CD8-positive, alpha-beta memory T cell (primary cell): Measurements from ENCODE around the gene PRELP. TPM values are rescaled to one million over a fixed set of nuclear protein-coding genes. Genes with fewer than 3 reads are reported as not detected.

ENCODE experiments used
- CTCF ChIA-PET: fragments of 350-600 bp; sonication (Branson Sonifier 250); formaldehyde crosslinking; loops from one replicate; lab custom pipeline; 2021; ENCODE audit warnings: antibody characterized with exemption; lab: Charles Lee
- POLR2A ChIA-PET: fragments of 350-600 bp; sonication (Branson Sonifier 250); formaldehyde crosslinking; loops from one replicate; lab custom pipeline; 2021; ENCODE audit warnings: antibody characterized with exemption; lab: Charles Lee
- DNase-seq, 5 donors: peaks; one replicate each; pipeline versions ENCODE4 v3.0.0 to v3.0.0-alpha.2; 2020 to 2022; ENCODE audit warnings: mixed read lengths in 1 of 5
- H3K27ac ChIP-seq: one replicate; pipeline ENCODE4 v1.7.0; 2013; ENCODE audit warnings: low read depth, mild to moderate bottlenecking, low read length, moderate library complexity
- H3K27me3 ChIP-seq: 2 replicates; pipeline ENCODE4 v1.7.0; 2013; ENCODE audit warnings: low read length, mild to moderate bottlenecking; ENCODE audit not compliant: insufficient read depth, poor library complexity, severe bottlenecking
- H3K36me3 ChIP-seq: 2 replicates; pipeline ENCODE4 v1.7.0; 2013; ENCODE audit warnings: mild to moderate bottlenecking, low read length, moderate library complexity; ENCODE audit not compliant: insufficient read depth
- H3K4me1 ChIP-seq: 2 replicates; pipeline ENCODE4 v1.7.0; 2013; ENCODE audit warnings: mild to moderate bottlenecking, low read length, moderate library complexity; ENCODE audit not compliant: insufficient read depth
- H3K4me3 ChIP-seq: 2 replicates; pipeline ENCODE4 v1.7.0; 2013; ENCODE audit warnings: mild to moderate bottlenecking, low read length
- H3K9me3 ChIP-seq: 2 replicates; pipeline ENCODE4 v1.7.0; 2013; ENCODE audit warnings: mild to moderate bottlenecking, low read length
- H3K27ac Mint-ChIP-seq, 8 donors: one replicate each; pipeline ENCODE4 v1.8.0; 2020 to 2021; ENCODE audit warnings: mixed read lengths in 8 of 8, mild to moderate bottlenecking in 6 of 8, inconsistent platforms in 3 of 8, moderate library complexity in 3 of 8
- H3K27me3 Mint-ChIP-seq, 2 donors: one replicate each; pipeline ENCODE4 v1.8.0; 2020 to 2021; ENCODE audit warnings: mixed read lengths in 2 of 2, mild to moderate bottlenecking in 1 of 2, moderate library complexity in 1 of 2
- H3K36me3 Mint-ChIP-seq, 3 donors: one replicate each; pipeline ENCODE4 v1.8.0; 2020 to 2021; ENCODE audit warnings: mixed read lengths in 3 of 3, inconsistent platforms in 1 of 3, mild to moderate bottlenecking in 1 of 3
- H3K4me1 Mint-ChIP-seq, 3 donors: one replicate each; pipeline ENCODE4 v1.8.0; 2020 to 2021; ENCODE audit warnings: mixed read lengths in 3 of 3, inconsistent platforms in 1 of 3, mild to moderate bottlenecking in 1 of 3
- H3K4me3 Mint-ChIP-seq, 7 donors: one replicate each; pipeline ENCODE4 v1.8.0; 2020 to 2021; ENCODE audit warnings: mixed read lengths in 7 of 7, mild to moderate bottlenecking in 6 of 7, moderate library complexity in 4 of 7, inconsistent platforms in 2 of 7
- H3K9me3 Mint-ChIP-seq, 5 donors: one replicate each; pipeline ENCODE4 v1.8.0; 2020 to 2022; ENCODE audit warnings: mixed read lengths in 5 of 5, mild to moderate bottlenecking in 3 of 5, moderate library complexity in 2 of 5, inconsistent platforms in 1 of 5
- polyA plus RNA-seq: library from polyadenylated mRNA; unstranded; fragments of 300-500 nt; fragmentation: Illumina TruSeq; gene quantifications from one replicate; pipeline ENCODE4 v1.2.3, GENCODE V29; 2021
- total RNA-seq, 2 experiments: library from RNA; stranded (reverse); gene quantifications; one replicate each; pipeline ENCODE4 v1.2.3, GENCODE V29; 2021

PRELP gene
- total and polyA plus RNA-seq, 3 experiments from 2014 or later = not detected

DNA sequence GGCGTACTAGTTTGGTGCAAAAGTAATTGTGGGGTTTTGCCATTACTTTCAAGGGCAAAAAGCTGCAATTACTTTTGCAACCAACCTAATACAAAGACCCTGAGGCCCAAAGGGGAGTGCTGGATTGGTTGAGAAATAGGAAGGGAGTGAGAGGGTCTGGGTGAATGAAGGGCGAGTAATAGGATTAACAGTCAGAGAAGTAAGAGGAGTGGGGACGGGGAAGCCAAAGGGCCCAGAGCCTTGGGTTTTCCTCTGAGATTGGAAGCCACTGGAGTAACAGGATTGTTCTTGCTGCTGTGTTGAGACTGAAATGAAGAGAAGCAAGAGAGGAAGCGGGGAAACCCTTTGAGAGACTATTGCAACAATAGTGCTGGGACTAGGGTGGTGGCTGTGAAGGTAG, 19.0 kb upstream of the PRELP start:
- no peaks in the 10 kb centered on the region for H3K36me3 Mint-ChIP-seq
- no peaks in the 10 kb centered on the region for H3K9me3 Mint-ChIP-seq
- Histone ChIP-seq H3K36me3 (no peaks in the 10 kb centered on the region), H3K27me3 (no peaks in the 10 kb centered on the region), H3K9me3 (no peaks in the 10 kb centered on the region), H3K4me3 (no peak overlapping the region), H3K4me1 (no peaks in the 10 kb centered on the region), H3K27ac (no peak overlapping the region)
- no peak for DNase-seq
- ChIA-PET CTCF (no interaction called here), POLR2A (no interaction called here)
- no peaks in the 10 kb centered on the region for H3K4me1 Mint-ChIP-seq
- peaks cover 17 to 59% of the 10 kb centered on the region in 2 donors for H3K27me3 Mint-ChIP-seq
- H3K27ac Mint-ChIP-seq = peak overlapping the region in 1 of 8 donors; percentile 91
- H3K4me3 Mint-ChIP-seq = no peak overlapping the region

DNA sequence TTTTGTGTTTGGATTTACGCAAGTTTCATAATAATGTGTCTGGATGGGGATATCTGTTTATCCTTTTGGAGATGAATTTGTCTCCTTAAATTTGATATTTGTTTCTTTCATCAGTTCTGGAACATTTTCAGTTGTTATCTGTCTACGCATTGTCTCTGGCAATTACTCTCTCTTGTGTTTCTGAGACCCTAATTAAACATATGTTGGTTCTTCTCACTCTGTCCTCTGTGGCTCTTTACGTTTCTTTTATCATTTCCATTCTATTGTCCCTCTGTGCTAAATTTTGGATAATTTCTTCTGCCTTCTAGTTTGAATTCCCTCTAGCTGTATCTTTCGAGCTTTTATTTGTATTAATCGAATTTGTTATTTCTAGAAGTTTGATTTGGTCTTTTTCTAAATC, 17.5 kb upstream of the PRELP start:
- Mint-ChIP-seq H3K27ac (no peak overlapping the region), H3K36me3 (no peaks in the 10 kb centered on the region), H3K4me3 (no peak overlapping the region), H3K27me3 (peaks cover 27 to 55% of the 10 kb centered on the region in 2 donors), H3K4me1 (peaks cover 0 to 4% (median 0%) of the 10 kb centered on the region in 3 donors), H3K9me3 (no peaks in the 10 kb centered on the region)
- POLR2A ChIA-PET = no interaction called here
- Histone ChIP-seq H3K36me3 (no peaks in the 10 kb centered on the region), H3K9me3 (no peaks in the 10 kb centered on the region), H3K4me1 (no peaks in the 10 kb centered on the region), H3K27ac (no peak overlapping the region), H3K4me3 (no peak overlapping the region), H3K27me3 (no peaks in the 10 kb centered on the region)
- no peak for DNase-seq
- CTCF ChIA-PET = no interaction called here

DNA sequence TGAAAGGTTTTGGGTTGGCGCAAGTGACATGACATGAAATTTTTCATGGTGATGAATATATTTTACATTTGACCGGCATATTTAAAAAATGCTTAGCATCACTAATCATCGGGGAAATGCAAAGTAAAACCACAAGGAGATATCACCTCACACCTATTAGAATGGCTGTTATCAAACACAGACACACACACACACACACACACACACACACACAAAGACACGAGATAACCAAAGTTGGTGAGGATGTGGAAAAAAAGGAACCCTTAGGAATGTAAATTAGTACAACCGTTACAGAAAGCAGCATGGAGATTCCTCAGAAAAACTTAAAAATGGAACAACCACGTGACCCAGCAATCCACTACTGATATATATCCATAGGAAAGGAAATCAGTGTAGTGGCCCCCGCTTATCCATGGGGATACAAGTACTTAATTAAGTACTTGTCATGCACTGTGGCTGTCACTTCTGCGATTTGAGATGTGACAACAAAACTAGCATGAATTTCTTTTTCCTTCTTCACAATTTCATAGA, 15.9 kb upstream of the PRELP start:
- Mint-ChIP-seq H3K4me3 (no peak overlapping the region), H3K36me3 (no peaks in the 10 kb centered on the region), H3K27ac (no peak overlapping the region), H3K4me1 (peaks cover 0 to 4% (median 0%) of the 10 kb centered on the region in 3 donors), H3K9me3 (no peaks in the 10 kb centered on the region), H3K27me3 (peaks cover 26 to 55% of the 10 kb centered on the region in 2 donors)
- ChIA-PET CTCF (no interaction called here), POLR2A (no interaction called here)
- Histone ChIP-seq H3K36me3 (no peaks in the 10 kb centered on the region), H3K27me3 (no peaks in the 10 kb centered on the region), H3K27ac (no peak overlapping the region), H3K4me1 (no peaks in the 10 kb centered on the region), H3K4me3 (no peak overlapping the region), H3K9me3 (no peaks in the 10 kb centered on the region)
- no peak for DNase-seq

DNA sequence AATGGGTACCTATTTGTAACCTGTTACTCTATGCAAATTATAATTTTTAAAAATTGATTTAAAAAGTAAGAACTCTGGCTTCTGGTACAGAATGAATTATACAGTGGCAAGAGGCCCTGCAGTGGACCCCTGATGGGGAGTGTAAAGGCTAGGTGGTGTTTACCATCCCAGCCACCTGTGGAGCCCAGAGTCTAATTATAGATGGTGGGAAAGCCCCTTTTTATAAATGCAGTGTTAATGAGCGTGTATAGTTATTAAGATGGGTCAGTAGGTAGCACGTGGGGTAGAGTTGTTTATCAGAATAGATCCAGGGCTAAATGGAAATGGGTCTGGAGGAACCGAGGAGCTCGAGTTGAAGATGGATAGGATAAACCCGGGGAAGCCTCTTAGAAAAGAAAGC, 13.9 kb upstream of the PRELP start:
- ChIA-PET POLR2A (no interaction called here), CTCF (interaction anchor here (1.1 kb wide), 1 partner anchor 26 kb away, joined by 3 read pairs; no protein-coding TSS in a partner anchor)
- no peak for DNase-seq
- Mint-ChIP-seq H3K9me3 (no peaks in the 10 kb centered on the region), H3K36me3 (no peaks in the 10 kb centered on the region), H3K4me3 (no peak overlapping the region), H3K27ac (no peak overlapping the region), H3K4me1 (peaks cover 0 to 4% (median 0%) of the 10 kb centered on the region in 3 donors), H3K27me3 (peaks cover 25 to 60% of the 10 kb centered on the region in 2 donors)
- H3K27me3 ChIP-seq = no peaks in the 10 kb centered on the region
- no peaks in the 10 kb centered on the region for H3K4me1 ChIP-seq
- H3K36me3 ChIP-seq = no peaks in the 10 kb centered on the region
- H3K27ac ChIP-seq = no peak overlapping the region
- H3K9me3 ChIP-seq = no peaks in the 10 kb centered on the region
- no peak overlapping the region for H3K4me3 ChIP-seq

DNA sequence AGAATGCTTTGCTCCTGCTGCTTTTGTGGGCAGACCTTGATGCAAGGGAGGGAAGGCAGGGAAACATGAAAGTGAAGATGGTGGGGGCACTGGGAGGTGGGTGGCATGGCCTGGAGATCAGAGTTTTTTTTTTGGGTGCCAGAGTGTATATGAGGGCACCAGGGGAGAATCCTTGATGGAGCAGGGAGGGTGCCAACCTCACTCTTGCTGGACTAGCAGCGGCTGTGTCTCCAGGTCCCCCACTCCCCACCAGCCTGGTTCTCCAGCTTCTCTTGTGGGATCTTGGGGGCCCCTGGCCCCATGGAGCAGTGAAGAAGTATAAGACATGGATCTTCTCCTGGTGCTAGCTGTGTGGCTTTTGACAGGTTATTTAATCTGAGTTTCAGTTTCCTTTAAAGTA, 13.5 kb upstream of the PRELP start:
- H3K4me1 ChIP-seq = no peaks in the 10 kb centered on the region
- H3K27ac ChIP-seq = no peak overlapping the region
- no peaks in the 10 kb centered on the region for H3K27me3 ChIP-seq
- no peak for DNase-seq
- peaks cover 23 to 58% of the 10 kb centered on the region in 2 donors for H3K27me3 Mint-ChIP-seq
- no peaks in the 10 kb centered on the region for H3K9me3 ChIP-seq
- H3K4me3 ChIP-seq = no peak overlapping the region
- H3K27ac Mint-ChIP-seq = no peak overlapping the region
- peaks cover 0 to 4% (median 0%) of the 10 kb centered on the region in 3 donors for H3K4me1 Mint-ChIP-seq
- no peaks in the 10 kb centered on the region for H3K36me3 ChIP-seq
- ChIA-PET CTCF (no interaction called here), POLR2A (no interaction called here)
- H3K4me3 Mint-ChIP-seq = no peak overlapping the region
- no peaks in the 10 kb centered on the region for H3K9me3 Mint-ChIP-seq
- no peaks in the 10 kb centered on the region for H3K36me3 Mint-ChIP-seq

DNA sequence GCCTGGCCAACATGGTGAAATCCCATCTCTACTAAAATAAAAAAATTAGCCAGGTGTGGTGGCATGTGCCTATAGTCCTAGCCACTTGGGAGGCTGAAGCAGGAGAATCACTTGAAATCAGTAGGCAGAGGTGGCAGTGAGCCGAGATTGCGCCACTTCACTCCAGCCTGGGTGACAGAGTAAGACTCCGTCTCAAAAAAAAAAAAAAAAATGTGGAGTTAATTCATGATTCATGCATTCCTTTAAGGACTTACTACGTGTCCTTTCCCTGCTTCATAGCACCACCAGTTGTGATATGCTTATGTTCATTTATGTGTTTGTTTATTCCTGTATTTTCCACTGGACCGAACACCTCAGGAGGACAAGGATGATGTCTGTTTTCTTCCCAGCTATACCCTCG, 12.7 kb upstream of the PRELP start:
- CTCF ChIA-PET = no interaction called here
- Histone ChIP-seq H3K4me1 (no peaks in the 10 kb centered on the region), H3K9me3 (no peaks in the 10 kb centered on the region), H3K36me3 (no peaks in the 10 kb centered on the region), H3K4me3 (no peak overlapping the region), H3K27me3 (no peaks in the 10 kb centered on the region), H3K27ac (no peak overlapping the region)
- Mint-ChIP-seq H3K27me3 (peaks cover 28 to 59% of the 10 kb centered on the region in 2 donors), H3K27ac (peak overlapping the region in 1 of 8 donors; percentile 47), H3K9me3 (no peaks in the 10 kb centered on the region), H3K4me3 (no peak overlapping the region), H3K4me1 (peaks cover 0 to 4% (median 0%) of the 10 kb centered on the region in 3 donors), H3K36me3 (no peaks in the 10 kb centered on the region)
- no peak for DNase-seq
- POLR2A ChIA-PET = no interaction called here

DNA sequence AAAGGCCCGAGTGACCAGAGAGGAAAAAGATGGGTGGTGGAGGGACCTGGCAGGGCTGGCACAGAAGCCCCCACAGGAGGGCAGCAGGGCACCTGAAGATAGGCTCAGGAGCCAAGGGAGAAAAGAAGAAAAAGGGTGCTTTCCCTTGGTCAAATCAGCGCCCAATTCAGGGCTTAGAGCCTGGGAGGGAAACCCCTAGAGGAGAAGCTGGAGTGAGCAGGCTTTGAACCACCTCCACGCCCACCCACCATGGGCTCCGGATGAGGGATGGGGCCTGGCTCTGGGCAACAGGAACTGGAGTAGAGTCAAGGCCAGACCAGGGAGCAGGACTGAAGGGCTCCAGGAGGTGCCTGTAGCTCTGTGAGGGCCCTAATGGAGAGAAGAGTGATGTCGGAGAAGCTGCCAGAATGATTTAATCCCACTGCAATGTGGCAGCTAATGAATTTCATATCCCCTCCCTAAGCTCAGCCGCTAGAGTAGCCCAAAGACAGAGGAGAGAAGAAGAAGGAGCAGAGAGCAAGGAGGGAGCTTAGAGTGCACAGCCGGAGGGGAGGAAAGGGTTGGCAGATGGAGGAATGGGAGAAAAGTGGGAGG, 12.0 kb upstream of the PRELP start:
- Histone ChIP-seq H3K36me3 (no peaks in the 10 kb centered on the region), H3K4me3 (no peak overlapping the region), H3K27ac (no peak overlapping the region), H3K9me3 (no peaks in the 10 kb centered on the region), H3K27me3 (no peaks in the 10 kb centered on the region), H3K4me1 (no peaks in the 10 kb centered on the region)
- ChIA-PET CTCF (interaction anchor here (0.8 kb wide), 1 partner anchor 24 kb away, joined by 3 read pairs; no protein-coding TSS in a partner anchor), POLR2A (no interaction called here)
- H3K4me3 Mint-ChIP-seq = no peak overlapping the region
- no peaks in the 10 kb centered on the region for H3K9me3 Mint-ChIP-seq
- peaks cover 29 to 57% of the 10 kb centered on the region in 2 donors for H3K27me3 Mint-ChIP-seq
- H3K27ac Mint-ChIP-seq = no peak overlapping the region
- no peak for DNase-seq
- H3K4me1 Mint-ChIP-seq = peaks cover 0 to 4% (median 0%) of the 10 kb centered on the region in 3 donors
- H3K36me3 Mint-ChIP-seq = no peaks in the 10 kb centered on the region

DNA sequence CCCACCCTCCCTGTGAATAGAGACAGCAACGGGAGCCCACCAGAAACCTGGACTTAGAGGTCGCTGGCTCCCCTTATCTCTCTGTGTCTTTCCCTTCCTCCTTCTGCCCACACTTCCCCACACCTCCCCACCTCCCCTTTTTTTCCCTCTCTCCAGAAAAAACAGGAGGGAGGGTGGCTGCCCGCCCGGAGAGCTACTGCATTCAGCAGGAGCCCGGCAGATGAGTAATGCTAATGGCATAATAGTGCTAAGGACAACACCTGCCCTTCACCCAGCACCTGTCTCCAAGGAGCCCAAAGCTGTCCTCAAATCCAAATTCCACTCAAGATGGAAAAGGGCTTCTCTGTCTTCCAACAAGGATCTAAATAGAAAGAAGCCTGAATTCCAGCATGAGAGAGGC, 11.4 kb upstream of the PRELP start:
- ChIA-PET CTCF (interaction anchor here (0.8 kb wide), 1 partner anchor 24 kb away, joined by 3 read pairs; no protein-coding TSS in a partner anchor), POLR2A (no interaction called here)
- peaks cover 30 to 59% of the 10 kb centered on the region in 2 donors for H3K27me3 Mint-ChIP-seq
- Histone ChIP-seq H3K4me3 (no peak overlapping the region), H3K4me1 (no peaks in the 10 kb centered on the region), H3K27me3 (no peaks in the 10 kb centered on the region), H3K9me3 (no peaks in the 10 kb centered on the region), H3K27ac (no peak overlapping the region), H3K36me3 (no peaks in the 10 kb centered on the region)
- H3K4me1 Mint-ChIP-seq = peaks cover 0 to 4% (median 0%) of the 10 kb centered on the region in 3 donors
- H3K27ac Mint-ChIP-seq = no peak overlapping the region
- no peak for DNase-seq
- no peaks in the 10 kb centered on the region for H3K9me3 Mint-ChIP-seq
- H3K36me3 Mint-ChIP-seq = no peaks in the 10 kb centered on the region
- no peak overlapping the region for H3K4me3 Mint-ChIP-seq
